IMR-90 (cell line): ENCODE results near the gene AP3D1. TPM values are rescaled to one million over a fixed set of nuclear protein-coding genes. Genes with fewer than 3 reads are reported as not detected.

Experiments used
- CTCF ChIP-seq: conservative IDR thresholded peaks from 2 replicates; pipeline ENCODE4 v1.5.1; 2012; ENCODE audit warnings: mild to moderate bottlenecking, low read depth, low read length, improper control_type of control experiment
- polyA plus RNA-seq, 3 experiments: library from polyadenylated mRNA; depleted of rRNA; stranded (reverse); fragments of >200 nt; gene quantifications; 2 replicates each; pipeline ENCODE4 v1.2.3, GENCODE V29; 2012; ENCODE audit warnings: low replicate concordance in 1 of 3
- total RNA-seq: library from RNA; depleted of rRNA; stranded (reverse); fragments of >200 nt; gene quantifications from 2 replicates; pipeline ENCODE4 v1.2.3, GENCODE V29; 2012

The AP3D1 gene
- total and polyA plus RNA-seq, 2 of the 4 experiments (the other 2 are of a cell fraction), result 75.3 to 129 TPM

GRCh38 chr19:2079076-2079864 is 72.1 kb downstream of the AP3D1 start (continued):
- TF ChIP-seq CTCF, result no peak
